D721Med (cell line): ENCODE data around the gene CST6.

ENCODE experiments used
- DNase-seq: peaks from one replicate; pipeline ENCODE4 v3.0.0; 2011; ENCODE audit warnings: low spot score; ENCODE audit not compliant: insufficient read length
- FAIRE-seq: peaks from 2 replicates; lab custom pipeline; 2011; peaks lifted over from hg19 to GRCh38; lab: Jason Lieb, UNC
- TF ChIP-seq, protein P1 (sequence below): IDR thresholded peaks from 2 replicates; pipeline ENCODE4 v1.5.1; 2012; ENCODE audit warnings: mild to moderate bottlenecking, control low read depth; ENCODE audit not compliant: insufficient read depth; ENCODE audit errors: missing control alignments

CST6 gene

DNA sequence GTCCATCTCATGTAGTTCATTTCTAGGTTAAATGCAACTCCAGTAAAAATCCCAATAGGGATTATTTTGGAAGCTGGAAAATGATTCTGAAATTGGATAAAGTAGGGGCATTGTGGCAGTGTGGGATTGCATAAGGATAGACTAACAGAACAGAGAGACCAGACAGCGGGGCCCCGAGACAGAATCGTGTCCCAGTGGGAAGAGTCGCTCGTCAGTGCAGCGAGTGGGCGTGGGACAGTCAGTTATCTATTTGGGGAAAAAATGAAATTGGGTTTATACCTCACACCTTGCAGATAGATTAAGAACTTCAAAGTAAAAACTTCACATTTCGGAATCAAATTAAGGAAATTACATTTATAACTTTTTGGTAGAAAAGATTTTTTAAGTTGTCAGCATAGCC, 39.7 kb upstream of the CST6 start:
- no peak for FAIRE-seq
- TF ChIP-seq, protein P1, sequence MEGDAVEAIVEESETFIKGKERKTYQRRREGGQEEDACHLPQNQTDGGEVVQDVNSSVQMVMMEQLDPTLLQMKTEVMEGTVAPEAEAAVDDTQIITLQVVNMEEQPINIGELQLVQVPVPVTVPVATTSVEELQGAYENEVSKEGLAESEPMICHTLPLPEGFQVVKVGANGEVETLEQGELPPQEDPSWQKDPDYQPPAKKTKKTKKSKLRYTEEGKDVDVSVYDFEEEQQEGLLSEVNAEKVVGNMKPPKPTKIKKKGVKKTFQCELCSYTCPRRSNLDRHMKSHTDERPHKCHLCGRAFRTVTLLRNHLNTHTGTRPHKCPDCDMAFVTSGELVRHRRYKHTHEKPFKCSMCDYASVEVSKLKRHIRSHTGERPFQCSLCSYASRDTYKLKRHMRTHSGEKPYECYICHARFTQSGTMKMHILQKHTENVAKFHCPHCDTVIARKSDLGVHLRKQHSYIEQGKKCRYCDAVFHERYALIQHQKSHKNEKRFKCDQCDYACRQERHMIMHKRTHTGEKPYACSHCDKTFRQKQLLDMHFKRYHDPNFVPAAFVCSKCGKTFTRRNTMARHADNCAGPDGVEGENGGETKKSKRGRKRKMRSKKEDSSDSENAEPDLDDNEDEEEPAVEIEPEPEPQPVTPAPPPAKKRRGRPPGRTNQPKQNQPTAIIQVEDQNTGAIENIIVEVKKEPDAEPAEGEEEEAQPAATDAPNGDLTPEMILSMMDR: no peak

DNA sequence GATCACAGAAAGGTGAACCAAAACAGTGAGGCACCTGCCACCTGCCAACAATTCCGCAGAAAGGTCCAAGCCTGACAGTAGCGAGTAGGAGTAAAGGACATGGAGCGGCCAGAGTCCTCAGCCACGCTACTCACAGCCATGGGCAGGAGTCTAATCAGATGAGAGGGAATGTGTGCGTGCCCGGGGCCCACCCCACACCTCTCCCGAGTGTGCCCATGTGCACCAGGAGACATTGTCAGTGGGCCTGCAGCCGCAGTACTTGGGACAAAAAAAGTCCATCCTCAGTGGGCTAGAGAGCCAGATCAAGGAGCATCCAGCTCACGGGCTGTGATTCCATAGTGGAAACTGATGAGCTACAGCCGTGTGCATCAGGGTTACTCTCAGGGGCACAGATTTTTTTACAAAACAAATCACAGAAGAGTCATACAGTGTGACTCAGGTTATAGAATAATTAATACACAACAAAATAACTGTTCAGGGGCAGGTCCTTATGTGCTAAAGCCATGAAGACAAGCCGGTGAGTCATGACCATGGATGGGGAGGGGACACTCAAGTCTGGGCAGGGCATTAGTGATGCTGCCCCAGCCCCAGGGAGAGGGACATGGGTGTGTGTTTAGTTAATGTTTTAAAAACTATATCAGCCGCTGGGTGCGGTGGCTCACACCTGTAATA, 38.2 kb upstream of the CST6 start:
- no peak for DNase-seq
- FAIRE-seq: no peak
- TF ChIP-seq, protein P1: no peak

More for the DNA sequence above, 39.7 kb upstream of the CST6 start:
- DNase-seq: no peak

DNA sequence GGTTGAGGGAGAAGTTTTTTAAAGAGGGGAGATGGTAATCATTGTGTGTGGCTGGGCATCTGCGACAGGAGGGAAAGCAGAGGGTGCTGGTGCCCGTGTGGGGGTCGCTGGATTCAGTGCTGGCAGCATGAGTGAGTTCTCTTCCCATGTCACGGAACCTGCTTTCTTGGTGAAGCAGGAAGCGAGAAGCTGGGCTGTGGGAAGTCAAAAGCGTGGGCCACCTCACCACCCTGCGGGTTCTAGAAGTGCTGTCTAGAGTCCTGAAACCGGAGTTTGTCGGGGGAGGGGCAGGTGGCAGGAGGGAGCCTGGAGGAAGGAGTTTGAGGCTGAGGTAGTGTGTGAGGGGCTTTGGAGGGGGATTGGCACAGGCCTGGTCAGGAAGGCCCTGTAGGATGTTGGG, 36.0 kb upstream of the CST6 start:
- FAIRE-seq: no peak
- DNase-seq: no peak
- TF ChIP-seq, protein P1: no peak

DNA sequence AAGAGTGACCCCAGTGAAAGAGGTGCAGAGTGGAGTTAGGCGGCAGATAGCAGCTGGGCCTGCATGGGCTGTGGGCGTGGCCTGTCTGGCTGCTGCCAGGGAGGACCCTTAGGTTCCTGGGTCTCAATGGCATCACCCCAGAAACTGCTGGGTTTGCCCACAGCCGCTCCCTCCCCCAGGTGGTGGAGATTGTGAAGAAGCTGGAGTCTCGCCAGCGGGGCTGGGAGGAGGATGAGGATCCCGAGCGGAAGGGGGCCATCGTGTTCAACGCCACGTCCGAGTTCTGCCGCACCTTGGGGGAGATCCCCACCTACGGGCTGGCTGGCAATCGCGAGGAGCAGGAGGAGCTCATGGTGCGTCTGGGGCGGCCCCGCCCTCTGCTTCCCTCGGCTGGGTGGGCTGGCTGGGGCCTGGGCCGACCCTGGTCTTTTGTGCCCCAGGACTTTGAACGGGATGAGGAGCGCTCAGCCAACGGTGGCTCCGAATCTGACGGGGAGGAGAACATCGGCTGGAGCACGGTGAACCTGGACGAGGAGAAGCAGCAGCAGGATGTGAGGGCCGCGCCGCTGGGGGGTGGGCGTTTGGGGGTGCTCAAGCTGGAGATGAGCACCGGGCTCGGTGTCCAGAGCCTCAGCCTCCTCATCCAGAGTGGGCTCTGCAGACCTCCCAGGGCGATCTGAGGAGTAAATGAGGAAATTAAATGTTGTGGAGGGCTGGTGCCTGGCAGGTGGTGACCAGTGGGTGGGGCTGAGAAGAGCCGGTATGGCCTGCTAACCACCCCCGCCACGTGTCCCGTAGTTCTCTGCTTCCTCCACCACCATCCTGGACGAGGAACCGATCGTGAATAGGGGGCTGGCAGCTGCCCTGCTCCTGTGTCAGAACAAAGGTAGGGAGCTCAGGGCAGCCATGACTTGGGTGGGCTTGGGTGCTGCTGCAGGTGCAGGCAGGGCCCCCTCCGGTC, 35.3 kb upstream of the CST6 start:
- FAIRE-seq: no peak

DNA sequence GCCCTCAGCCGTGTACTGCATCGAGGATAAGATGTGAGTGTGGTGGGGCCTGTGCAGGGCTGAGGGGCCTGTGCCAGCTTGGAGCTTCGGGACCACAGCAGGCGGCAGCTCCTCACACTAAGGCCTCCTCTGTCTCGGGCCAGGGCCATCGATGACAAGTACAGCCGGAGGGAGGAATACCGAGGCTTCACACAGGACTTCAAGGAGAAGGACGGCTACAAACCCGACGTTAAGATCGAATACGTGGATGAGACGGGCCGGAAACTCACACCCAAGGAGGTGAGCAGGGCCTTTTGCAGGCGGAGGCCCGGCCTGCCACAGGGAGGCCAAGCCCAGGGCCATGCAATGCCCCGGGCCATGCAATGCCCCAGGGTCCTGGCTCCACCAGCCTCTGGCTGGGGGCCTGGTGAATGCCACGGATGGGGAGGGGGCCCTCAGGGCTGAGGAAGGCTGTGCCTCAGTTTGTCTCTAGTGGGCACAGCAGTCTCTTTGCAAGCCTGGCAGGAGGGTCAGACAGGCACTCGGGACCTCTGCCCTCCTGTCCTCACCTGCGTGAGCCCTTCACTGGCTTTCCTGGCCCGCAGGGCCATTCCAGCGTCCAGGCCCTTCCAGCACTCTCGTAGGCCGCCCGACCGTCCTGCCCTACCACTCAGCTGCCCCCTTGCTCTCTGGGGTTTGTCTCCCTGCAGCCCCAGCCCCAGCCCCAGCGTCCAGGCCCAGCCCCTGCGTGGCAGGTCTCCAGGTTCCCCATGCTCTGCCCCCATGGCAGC, 34.0 kb upstream of the CST6 start:
- TF ChIP-seq, protein P1: no peak
- DNase-seq (no peak), FAIRE-seq (no peak)

More for the DNA sequence above, 35.3 kb upstream of the CST6 start:
- TF ChIP-seq, protein P1: no peak
- DNase-seq: no peak

DNA sequence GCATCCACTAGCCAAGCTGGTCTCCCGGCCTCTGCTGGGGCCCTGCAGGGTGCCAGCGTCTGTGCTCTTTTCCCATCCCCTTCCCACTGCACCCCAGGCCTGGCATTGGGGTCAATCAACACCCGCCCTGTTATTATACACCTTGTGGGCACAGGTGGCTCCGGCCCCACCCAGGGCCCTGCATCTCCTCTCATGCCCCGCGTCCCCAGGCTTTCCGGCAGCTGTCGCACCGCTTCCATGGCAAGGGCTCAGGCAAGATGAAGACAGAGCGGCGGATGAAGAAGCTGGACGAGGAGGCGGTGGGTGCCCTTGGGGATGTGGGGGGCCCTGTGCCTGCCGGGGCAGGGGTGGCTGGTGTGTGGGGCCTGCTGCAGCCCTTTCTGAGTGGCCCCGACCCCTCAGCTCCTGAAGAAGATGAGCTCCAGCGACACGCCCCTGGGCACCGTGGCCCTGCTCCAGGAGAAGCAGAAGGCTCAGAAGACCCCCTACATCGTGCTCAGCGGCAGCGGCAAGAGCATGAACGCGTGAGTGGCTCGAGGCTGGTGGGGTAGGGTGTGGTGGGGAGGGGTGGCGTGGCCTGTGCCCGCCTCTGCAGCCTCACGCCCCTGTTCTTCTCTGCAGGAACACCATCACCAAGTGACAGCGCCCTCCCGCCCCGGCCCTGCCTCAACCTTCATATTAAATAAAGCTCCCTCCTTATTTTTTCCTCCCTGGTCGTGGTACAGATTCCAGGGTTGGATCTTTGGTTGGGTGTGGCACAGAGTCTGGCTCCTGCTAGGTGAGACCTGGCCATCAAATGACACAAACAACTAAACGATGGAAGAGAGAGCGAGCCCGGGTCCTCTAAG, 33.2 kb upstream of the CST6 start:
- no peak for DNase-seq
- TF ChIP-seq, protein P1: no peak
- FAIRE-seq: no peak
